GM21576 (cell line): Measurements from ENCODE around the gene ZNF621.

Experiments
- ATAC-seq: cut with Tn5 transposase; IDR thresholded peaks from one replicate; pipeline ENCODE4 v1.9.1; 2021; ENCODE audit warnings: mild to moderate bottlenecking, moderate library complexity; ENCODE audit not compliant: unreplicated experiment

ZNF621 gene

DNA sequence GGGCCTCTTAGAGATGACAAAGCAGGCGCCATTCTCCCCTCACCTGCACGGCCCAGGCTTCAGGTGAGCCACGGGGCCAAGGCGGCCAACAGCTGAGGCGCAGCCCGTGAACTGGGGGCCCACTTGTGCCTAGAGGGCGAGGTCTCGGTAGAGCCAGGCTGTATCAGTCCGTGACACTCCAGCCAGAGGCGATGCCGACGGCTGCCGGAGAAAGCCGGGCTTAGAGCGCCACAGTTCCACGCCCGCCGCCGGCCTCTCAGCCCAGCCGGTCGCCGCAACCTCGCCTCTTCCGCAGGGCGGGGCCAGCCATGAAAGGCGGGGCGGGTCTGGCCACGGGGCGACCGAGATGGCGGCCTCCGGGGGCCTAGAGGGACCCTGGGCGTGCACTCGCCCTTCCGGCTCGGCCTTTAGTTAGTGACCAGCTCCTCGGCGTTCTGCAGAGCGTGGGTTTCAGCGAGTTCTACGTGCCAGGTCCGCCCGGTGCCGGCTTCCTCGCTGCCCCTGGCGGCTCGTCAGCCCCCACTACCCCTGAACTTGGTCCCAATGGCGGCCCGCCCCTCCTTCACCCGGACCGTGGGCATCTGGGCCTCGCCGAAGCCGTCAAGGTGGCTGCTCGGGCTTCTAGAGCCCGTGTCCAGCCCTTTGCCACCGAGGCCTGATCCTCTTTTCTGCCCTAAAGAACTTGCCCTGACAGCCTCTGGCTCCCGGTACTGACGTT, at the start of gene ZNF621:
Gene ZNF621, plus strand, starts transcription at position 393 of the 718 bp plus-strand sequence. CDS start 881 bp downstream, outside the sequence.
- peak; percentile 98 for ATAC-seq

DNA sequence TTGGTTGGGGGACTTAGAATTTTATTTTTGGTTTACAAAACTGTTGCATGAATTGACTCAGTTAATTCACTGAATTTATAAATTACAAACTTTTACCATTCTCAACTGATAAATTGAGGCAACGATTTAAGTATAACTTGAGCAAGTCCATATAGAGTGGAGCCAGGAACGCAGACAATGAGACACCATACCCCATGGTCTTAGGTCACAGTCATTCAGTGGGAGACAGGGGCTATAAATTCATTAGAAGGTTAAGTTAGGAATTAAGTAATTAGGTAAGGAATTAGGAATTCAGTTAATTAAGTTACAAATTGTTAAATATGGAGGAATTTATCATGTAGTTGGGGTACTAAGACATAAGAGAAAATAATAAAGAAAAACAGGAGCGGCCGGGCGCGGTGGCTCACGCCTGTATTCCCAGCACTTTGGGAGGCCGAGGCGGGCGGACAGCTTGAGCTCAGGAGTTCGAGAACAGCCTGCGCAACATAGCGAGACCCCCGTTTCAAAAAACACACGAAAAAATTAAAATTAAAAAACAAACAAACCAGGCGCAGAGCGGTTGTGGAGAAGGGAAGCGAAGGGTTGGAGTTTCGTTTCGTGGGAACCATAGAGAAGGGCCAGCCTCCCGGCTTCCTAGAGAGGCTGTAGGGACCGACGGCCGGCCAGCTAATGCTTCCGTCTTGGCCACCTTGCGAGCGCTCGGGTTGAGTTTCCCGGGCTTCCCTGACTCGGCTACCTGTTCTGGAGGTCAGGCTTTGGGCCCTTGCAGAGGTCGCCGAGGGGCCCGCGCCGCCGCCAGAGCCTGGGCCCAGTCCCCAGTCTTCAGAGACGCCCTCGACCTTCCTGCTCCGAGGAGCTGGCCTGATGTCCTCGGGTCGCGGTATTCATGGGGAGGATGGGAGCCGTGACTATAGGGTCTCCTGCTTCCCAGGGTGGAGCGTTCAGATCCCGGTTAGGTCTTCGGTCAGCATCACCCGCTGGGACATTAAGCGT, 48.0 kb upstream of the ZNF621 start, which contains the start of gene ZNF619:
Gene ZNF619, plus strand, starts transcription at position 645 of the 993 bp plus-strand sequence. CDS start 858 bp downstream, outside the sequence.
- peak; percentile 86 for ATAC-seq

DNA sequence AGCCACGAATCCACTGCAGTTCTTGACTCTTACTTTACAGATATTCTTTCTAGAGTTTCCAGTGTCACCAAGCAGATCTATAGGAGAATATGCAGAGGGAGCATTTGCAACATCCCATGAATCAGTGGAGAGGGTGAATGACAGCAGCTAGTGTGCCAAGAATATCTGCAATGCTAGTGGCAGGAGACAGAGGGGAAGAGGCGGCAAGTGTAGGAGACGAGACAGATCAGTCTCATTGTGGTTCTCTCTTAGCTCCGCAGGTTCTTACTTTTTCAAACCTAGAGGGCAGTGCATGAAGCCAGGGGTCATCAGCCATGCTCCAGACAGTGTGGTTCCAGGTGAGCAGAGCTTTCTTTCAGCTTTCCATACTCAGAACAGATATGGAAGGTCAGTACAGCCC, 47.1 kb upstream of the ZNF621 start:
- no peak for ATAC-seq

DNA sequence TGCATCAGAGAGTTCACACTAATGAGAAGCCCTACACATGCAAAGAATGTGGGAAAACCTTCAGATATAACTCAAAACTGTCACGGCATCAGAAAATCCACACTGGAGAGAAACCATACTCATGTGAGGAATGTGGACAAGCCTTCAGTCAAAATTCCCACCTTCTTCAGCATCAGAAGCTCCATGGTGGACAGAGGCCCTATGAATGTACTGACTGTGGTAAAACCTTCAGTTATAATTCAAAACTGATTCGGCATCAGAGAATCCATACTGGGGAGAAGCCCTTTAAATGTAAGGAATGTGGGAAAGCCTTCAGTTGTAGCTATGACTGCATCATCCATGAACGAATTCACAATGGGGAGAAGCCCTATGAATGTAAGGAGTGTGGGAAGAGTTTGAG, 37.6 kb upstream of the ZNF621 start:
- ATAC-seq = no peak

DNA sequence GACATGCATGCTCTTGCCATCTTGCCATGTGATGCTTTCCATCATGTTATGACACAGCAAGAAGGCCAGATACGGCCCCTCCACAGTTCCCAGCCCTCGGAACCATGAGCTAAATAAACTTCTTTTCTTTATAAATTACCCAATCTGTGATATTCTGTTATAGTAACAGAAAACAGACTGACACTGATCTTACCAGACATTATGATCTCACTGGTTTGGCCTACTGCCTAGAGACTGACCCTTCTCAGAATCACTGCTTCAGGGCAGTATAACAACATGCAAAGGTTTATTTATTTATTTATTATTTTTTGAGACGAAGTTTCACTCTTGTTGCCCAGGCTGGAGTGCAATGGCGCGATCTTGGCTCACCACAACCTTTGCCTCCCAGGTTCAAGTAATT, 33.8 kb upstream of the ZNF621 start:
- no peak for ATAC-seq

DNA sequence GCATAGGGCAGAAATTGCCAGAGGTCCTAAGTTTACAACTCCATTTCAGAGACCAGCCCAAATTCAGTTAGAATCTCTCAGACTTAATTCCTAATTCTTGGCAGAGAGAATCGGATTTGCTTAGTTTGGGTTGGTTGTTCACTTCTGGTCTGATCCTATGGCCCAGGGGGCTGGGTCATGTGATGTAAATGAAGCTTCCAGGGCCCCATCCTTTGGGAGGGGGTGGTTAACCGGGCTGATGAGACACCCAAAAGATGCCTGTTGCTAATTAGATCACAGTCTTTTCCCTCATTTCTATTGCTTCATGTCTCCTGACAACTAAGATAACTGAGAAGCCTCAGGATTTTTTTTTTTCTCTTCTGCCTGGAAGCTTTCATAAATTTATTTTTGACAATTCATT, 30.1 kb upstream of the ZNF621 start:
- no peak for ATAC-seq

DNA sequence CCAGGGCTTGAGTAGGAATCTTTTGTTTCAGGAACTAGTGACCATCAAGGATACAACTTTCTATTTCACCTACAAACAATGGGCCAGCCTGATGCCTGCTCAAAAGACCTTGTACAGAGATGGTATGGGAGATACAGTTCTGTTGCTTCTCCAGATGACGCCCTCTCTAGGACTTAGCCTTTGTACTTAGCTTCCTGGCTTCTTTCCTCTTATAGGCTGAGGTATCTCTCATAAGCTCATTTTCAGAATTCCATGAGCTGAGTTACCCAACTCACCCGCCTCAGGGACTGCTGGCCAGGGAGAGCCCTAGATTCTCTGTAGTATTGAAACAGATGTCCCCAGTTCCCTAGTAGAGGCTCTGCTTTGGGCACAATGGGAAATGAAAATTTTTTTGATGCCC, 27.5 kb upstream of the ZNF621 start:
- ATAC-seq = no peak

DNA sequence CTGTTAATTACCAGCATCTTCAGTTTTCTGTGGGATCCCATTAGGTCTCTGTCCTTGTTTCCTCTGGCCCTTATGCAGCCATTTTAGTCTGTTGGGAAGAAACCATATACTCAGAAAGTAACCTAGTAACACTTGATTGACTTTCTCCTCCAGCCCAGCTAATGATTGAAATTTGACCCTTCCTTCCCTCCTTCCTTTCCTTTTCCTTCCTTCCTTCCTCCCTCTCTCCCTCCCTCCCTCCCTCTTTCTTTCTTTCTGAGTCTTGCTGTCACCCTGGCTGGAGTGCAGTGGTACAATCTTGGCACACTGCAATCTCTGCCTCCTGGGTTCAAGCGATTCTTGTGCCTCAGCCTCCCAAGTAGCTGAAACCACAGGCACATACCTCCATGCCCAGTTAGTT, 24.8 kb upstream of the ZNF621 start:
- no peak for ATAC-seq

DNA sequence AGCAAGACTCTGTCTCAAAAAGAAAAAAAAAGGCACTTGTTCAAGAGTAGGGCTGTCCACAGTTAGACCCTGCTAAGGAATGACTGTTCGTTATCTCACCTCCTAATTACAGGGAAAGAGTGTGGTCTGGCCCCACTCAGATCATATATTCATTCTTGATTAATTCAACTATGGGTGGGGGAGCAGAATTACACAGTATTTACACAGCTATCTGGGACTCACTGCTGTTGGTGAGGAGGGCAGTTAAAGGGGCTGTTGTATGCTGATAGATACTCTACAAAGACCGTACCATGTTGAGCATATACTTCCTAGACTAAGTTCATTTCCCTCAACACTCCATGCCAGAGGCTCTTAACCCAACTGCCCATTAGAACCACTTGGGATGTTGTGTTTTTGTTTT, 22.7 kb upstream of the ZNF621 start:
- no peak for ATAC-seq

DNA sequence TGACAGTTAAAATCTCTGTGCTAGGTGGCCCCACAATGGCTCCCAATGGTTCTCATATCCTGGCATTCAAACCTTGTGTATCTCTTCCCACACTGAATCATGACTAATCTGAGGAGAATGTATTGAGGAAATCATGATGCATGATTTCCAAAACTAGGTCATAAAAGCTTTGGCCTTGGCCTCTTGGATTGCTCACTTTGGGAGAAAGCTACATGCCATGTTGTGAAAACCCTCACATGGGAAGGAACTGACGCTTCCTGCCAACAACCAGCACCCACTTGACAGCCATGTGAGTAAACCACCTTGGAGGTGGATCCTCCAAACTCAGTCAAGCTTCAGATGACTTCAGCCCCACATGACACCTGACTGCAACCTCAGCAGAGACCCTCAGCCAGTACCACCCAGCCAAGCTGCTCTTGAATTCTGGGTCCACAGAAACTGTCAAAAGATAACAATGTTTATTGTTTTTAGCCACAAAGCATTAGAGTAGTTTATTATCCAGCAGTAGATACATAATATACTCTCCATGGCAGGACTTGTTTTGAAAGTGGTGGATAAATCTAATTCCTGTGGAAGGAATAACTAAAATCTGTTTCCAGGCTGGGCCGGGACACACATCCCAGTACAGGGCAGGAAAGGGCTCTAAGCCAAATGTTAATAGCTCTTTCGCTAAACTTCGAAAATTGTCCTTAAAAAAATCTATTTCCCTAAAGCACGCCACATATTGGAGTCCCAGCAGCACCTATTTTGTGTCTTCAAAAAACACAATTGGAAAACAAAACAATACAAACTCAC, 19.9 kb upstream of the ZNF621 start:
- ATAC-seq = no peak

DNA sequence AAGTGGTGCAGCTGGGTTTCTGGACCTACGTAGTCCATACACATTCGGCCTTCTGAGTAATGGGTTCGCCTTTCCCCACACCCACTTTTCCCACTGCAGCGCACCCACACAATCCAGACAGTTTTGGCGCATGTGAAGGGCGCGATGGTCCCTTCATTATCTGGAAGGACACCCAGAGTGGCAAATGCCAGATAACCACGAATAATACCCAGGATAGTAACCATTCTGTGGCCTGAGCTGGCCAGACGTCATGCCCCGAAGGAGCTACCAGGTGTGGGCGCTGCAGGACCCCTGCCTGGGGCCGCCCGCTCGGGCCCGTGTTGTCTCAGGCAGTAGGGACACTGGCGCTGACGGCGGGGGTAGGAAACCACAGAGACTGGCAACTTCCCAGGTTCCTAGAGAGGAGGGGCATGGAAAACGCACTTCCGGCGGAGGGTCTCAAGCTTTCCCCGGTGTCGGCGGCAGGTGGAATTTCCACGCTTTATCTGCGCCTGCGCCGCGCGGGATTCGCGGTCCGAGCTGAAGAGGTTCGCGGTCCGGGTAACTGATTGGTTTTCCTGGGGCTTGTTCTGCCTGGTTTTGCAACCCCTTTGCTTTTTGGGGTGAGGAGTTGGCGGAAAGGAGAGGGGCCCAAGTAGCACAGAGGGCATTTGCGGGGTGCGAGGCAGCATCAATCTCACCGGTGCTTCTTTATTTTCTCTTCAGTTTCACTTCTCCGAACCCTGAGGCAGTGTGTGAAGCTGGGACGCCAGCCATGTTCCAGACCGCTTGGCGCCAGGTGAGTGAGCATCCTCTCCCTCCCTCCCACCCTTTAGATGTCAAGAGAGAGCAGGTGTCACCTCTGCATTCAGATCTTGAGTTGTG, 18.9 kb upstream of the ZNF621 start, which contains the start of gene ZNF620:
Gene ZNF620, plus strand, starts transcription at position 441 of the 864 bp plus-strand sequence. Its CDS starts 314 bp downstream, at position 755.
- peak; percentile 75 for ATAC-seq

DNA sequence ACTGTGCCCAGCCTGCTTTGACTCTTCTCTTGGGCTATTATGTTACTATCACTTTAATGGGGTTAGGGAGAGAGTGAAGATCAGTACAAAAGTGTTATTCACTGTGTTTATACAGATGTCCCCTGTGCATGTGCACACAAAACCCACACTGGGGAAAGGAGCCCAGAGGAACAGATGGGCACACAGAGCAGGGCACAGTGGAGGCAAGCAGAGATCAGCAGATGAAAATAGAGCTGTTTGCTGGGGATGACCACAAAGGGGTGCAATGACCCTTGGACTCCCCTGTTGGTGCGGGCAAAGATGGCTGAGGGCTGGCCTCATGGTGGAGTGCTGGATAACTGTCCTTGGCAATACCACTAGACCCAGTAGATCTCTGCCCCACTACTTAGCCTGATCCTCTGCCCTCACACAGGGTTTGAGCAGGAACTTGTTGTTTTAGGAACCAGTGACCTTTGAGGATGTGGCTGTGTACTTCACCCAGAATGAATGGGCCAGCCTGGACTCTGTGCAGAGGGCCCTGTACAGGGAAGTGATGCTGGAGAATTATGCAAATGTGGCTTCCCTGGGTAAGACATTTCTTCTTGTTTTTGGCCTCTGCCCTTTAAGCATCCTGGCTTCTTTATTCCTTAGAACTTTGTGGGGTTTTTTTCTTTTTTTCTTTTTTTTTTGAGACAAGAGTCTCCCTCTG, 13.6 kb upstream of the ZNF621 start:
- no peak for ATAC-seq

DNA sequence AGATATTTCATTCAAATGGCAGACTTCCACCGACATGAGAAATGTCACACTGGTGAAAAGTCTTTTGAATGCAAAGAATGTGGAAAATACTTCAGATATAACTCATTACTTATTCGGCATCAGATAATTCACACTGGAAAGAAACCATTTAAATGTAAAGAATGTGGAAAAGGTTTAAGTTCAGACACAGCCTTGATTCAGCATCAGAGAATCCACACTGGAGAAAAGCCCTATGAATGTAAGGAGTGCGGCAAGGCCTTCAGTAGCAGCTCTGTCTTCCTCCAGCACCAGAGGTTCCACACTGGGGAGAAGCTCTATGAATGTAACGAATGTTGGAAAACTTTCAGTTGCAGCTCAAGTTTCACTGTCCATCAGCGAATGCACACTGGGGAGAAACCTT, 8.6 kb upstream of the ZNF621 start:
- no peak for ATAC-seq

DNA sequence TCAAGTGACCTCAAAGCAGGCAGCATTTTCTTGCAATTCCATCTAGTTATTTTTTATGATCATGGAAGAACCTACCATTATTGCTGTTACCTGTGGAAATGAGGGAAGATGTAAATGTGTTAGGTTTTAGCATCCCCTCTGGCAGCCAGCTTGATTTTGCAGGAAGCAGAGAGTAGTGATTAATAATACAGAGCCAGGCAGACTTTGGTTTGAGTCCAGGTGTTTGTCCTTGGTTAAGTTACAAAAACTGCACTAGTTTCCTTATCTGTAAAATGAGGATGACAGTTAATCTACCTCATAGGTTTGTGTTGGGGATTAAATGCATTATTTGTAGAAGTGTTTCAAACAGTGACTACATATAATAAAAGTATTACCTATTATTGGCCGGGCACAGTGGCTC, 6.7 kb upstream of the ZNF621 start:
- no peak for ATAC-seq

DNA sequence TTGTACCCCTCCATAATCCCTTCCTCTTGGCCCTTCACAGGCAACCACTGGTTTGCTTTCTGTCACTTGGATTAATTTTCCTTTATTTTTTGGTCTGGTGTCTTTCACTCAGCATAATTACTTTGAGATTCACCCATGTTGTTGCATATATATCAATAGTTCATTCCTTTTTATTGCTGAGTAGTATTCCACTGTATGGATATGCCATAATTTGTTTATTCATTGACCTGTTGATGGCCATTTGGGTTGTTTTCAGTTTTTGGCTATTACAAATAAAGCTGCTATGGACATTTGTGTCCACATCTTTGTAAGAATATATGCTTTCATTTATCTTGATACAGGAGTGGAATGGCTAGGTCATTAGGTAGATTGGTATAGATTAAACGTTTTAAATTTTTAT, 5.9 kb upstream of the ZNF621 start:
- no peak for ATAC-seq

DNA sequence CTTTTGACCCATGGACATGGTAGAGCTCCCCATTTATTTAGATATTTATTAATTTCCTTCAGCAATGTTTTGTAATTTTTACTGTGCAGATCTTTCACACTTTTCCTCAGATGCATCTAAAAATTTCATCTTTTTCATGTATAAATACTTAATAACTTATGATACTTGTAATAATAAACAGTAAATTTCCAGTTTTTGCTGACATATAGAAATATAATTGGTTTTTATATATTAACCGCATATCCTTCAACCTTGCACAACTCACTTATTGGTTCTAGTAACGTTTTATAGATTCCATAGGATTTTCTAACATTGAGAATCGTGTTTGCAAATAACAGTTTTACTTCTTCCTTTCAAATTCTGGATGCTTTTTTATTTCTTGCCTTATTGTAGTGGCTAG, 3.5 kb upstream of the ZNF621 start:
- no peak for ATAC-seq

DNA sequence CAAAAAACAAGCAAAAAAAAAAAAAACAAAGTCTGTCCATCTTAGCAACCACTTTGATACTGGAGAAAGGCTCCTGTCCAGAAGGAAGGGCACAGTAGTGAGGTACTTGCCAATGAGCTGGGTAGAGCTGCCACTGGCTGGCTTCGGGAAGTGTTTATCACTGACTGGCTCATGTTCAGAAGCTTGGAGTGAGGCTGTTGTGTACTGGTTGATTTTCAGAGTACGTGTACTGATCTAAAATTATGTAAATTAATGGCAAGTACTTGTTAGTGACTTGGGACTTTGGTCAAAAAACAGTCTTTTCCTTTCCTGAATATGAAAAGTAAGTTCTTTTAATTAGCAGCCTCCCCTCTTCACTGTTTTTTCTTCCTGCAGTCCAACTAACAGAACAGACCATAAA, 979 bp upstream of the ZNF621 start:
- no peak for ATAC-seq

DNA sequence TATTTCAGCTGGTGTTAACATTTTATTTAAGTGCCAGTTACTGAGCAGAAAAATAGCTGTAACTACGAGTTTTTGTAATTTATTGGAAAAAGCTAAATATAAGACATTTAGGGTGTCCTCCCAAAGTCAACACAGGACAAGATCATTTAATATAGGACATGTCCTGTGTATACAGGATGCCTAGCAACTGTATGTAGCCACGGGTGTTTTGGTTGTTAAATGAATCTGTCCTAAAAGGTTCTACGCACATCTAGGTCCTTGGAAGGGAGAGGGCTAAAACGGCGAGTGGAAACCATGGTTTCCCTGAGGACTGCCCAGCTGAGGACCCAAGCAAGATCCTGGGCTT, 565 bp upstream of the ZNF621 start:
- peak; percentile 15 for ATAC-seq

DNA sequence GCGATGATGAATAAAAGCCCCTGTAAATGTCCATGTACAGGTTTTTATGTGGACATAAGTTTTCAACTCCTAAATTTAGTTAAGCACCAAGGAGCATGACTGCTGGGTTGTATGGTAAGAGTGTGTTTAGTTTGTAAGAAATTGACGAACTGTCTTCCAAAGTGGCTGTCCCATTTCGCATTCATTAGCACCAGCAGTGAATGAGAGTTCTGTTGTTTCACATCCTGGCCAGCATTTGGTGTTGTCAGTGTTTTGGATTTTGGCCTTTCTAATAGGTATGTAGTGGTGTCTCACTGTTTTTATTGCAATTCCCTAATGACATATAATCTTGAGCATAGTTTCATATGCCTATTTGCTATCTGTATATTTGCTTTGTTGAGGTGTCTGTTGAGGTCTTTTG, 3.7 kb downstream of the ZNF621 start:
- no peak for ATAC-seq

DNA sequence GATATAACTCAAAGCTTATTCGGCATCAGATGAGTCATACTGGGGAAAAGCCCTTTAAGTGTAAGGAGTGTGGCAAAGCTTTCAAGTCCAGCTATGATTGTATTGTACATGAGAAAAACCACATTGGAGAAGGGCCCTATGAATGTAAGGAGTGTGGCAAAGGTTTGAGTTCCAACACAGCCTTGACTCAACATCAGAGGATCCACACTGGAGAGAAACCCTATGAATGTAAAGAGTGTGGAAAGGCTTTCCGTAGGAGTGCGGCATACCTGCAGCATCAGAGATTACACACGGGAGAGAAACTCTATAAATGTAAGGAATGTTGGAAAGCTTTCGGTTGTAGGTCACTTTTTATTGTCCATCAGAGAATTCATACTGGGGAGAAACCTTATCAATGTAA, 7.5 kb downstream of the ZNF621 start:
- ATAC-seq = no peak
